ENCODE data around the gene PTTG1IP2. TPM values are rescaled to one million over a fixed set of nuclear protein-coding genes. Genes with fewer than 3 reads are reported as not detected.

PTTG1IP2 gene
- total RNA-seq, 2 experiments from 2014 or later: not detected

- Histone ChIP-seq H3K4me3 (ENCODE audit: low read depth, low read length, poor library complexity, severe bottlenecking) (no peak overlapping the region), H3K36me3 (ENCODE audit: insufficient read depth, low read length) (no peaks in the 10 kb centered on the region), H3K9me3 (ENCODE audit: low read length) (no peaks in the 10 kb centered on the region), H3K4me1 (ENCODE audit: insufficient read depth, low read length, poor library complexity, severe bottlenecking) (no peaks in the 10 kb centered on the region), H2AFZ (ENCODE audit: low read length) (no peak overlapping the region), H3K9me2 (ENCODE audit: insufficient read depth, low read length) (no peaks in the 10 kb centered on the region), H3K79me2 (ENCODE audit: insufficient read depth, low read depth, low read length) (no peaks in the 10 kb centered on the region), H4K20me1 (ENCODE audit: insufficient read depth, low read length) (no peaks in the 10 kb centered on the region), H3K4me2 (ENCODE audit: low read length) (no peak overlapping the region), H3K27ac (ENCODE audit: low read depth, low read length, poor library complexity, severe bottlenecking) (no peak overlapping the region)
- TF ChIP-seq EZH2phosphoT487 (IDR thresholded peaks at IDR 0.05; ENCODE audit: borderline replicate concordance, low read depth, low read length): no peak
- TF ChIP-seq CTCF (conservative IDR thresholded peaks at IDR 0.05; ENCODE audit: low read length): no peak
- DNase-seq (ENCODE audit: low spot score): no peak
- ChIA-PET CTCF (ENCODE audit: unreplicated experiment) (no interaction called here), POLR2A (interaction anchor here (0.6 kb wide), 1 partner anchor 952 kb away, joined by 3 read pairs; no protein-coding TSS in a partner anchor)
- intact Hi-C loops (cut with micrococcal nuclease; ENCODE audit: unreplicated experiment): no loop called here
- no TSS peak for BruUV-seq (replicated peaks)
These were observed 23.1 kb upstream of the PTTG1IP2 start for GRCh38 chr7:90446137-90446899.

- intact Hi-C loops (cut with micrococcal nuclease; ENCODE audit: unreplicated experiment): no loop called here
- no peaks in the 10 kb centered on the region for H4K20me1 ChIP-seq (ENCODE audit: insufficient read depth, low read length)
These were observed 16.1 kb upstream of the PTTG1IP2 start for GRCh38 chr7:90453259-90453891.

More at GRCh38 chr7:90453259-90453891, 16.1 kb upstream of the PTTG1IP2 start:
- H3K27ac ChIP-seq (ENCODE audit: low read depth, low read length, poor library complexity, severe bottlenecking): no peak overlapping the region
- no peak for TF ChIP-seq CTCF (conservative IDR thresholded peaks at IDR 0.05; ENCODE audit: low read length)
- no peak for TF ChIP-seq EZH2phosphoT487 (IDR thresholded peaks at IDR 0.05; ENCODE audit: borderline replicate concordance, low read depth, low read length)
- no TSS peak for BruUV-seq (replicated peaks)
- H3K36me3 ChIP-seq (ENCODE audit: insufficient read depth, low read length): no peaks in the 10 kb centered on the region
- H3K79me2 ChIP-seq (ENCODE audit: insufficient read depth, low read depth, low read length): no peaks in the 10 kb centered on the region
- H3K4me2 ChIP-seq (ENCODE audit: low read length): no peak overlapping the region
- no peaks in the 10 kb centered on the region for H3K9me2 ChIP-seq (ENCODE audit: insufficient read depth, low read length)
- POLR2A ChIA-PET: interaction anchor here (1.9 kb wide), 1 partner anchor 13 kb away, joined by 5 read pairs; no protein-coding TSS in a partner anchor
- H3K9me3 ChIP-seq (ENCODE audit: low read length): no peaks in the 10 kb centered on the region
- no peaks in the 10 kb centered on the region for H3K4me1 ChIP-seq (ENCODE audit: insufficient read depth, low read length, poor library complexity, severe bottlenecking)
- no peak overlapping the region for H2AFZ ChIP-seq (ENCODE audit: low read length)
- CTCF ChIA-PET (ENCODE audit: unreplicated experiment): no interaction called here
- no peak overlapping the region for H3K4me3 ChIP-seq (ENCODE audit: low read depth, low read length, poor library complexity, severe bottlenecking)
- DNase-seq (ENCODE audit: low spot score): no peak
